ENCODE measurements around the gene P2RX6. TPM values are rescaled to one million over a fixed set of nuclear protein-coding genes. Genes with fewer than 3 reads are reported as not detected.

P2RX6 gene
- total and polyA plus RNA-seq, 4 donors = 0.05 to 0.59 (median 0.33) TPM

GRCh38 chr22:20994128-20994901 lies 20.6 kb upstream of the P2RX6 start:
- H3K4me3 ChIP-seq (ENCODE audit: low read depth in 1 of 3, low read length in 3 of 3) = no peak overlapping the region
- 97% methylated on average over 30 of the region's 30 CpGs for WGBS
- H3K27me3 ChIP-seq (ENCODE audit: control insufficient read depth in 4 of 4, insufficient read depth in 4 of 4, low read length in 3 of 4) = no peaks in the 10 kb centered on the region
- H3K36me3 ChIP-seq (ENCODE audit: control insufficient read depth in 4 of 4, insufficient read depth in 3 of 4, low read depth in 1 of 4, low read length in 3 of 4) = peaks cover 4 to 61% (median 13%) of the 10 kb centered on the region in 4 donors
- H3K9ac ChIP-seq (ENCODE audit: low read depth in 1 of 2, low read length in 2 of 2) = no peak overlapping the region
- H3K27ac ChIP-seq (ENCODE audit: low read depth in 1 of 2, low read length in 2 of 2) = no peak overlapping the region
- H3K4me1 ChIP-seq (ENCODE audit: control insufficient read depth in 4 of 4, insufficient read depth in 4 of 4, low read length in 3 of 4) = no peaks in the 10 kb centered on the region
- TF ChIP-seq YY1 (IDR thresholded peaks at IDR 0.05) (no peak), HNF4G (IDR thresholded peaks at IDR 0.05) (no peak), FOXA1 (IDR thresholded peaks at IDR 0.05) (no peak), FOXA2 (IDR thresholded peaks at IDR 0.05) (no peak), EGR1 (IDR thresholded peaks at IDR 0.05; ENCODE audit: low read depth in 2 of 2) (no peak)
- no peak for DNase-seq (ENCODE audit: low spot score)
- no peaks in the 10 kb centered on the region for H3K9me3 ChIP-seq (ENCODE audit: control insufficient read depth in 4 of 4, low read length in 3 of 4)

DNA sequence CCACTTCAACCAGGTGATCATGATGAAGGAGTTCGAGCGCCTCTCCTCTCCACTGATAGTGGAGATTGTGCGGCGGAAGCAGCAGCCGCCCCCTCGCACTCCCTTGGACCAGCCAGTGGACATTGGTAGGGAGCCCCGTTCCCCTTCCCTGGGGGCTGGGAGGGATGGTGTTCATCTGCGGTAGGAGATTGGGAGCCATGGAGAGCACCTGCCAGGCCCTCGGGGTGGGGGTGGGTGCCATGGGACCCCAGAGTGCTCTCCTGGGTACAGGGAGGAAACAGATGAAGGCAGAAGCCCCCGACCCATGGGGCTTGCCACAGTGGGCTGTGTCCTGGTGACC lies 20.1 kb upstream of the P2RX6 start:
- DNase-seq (ENCODE audit: low spot score) = no peak
- no peak overlapping the region for H3K27ac ChIP-seq (ENCODE audit: low read depth in 1 of 2, low read length in 2 of 2)

DNA sequence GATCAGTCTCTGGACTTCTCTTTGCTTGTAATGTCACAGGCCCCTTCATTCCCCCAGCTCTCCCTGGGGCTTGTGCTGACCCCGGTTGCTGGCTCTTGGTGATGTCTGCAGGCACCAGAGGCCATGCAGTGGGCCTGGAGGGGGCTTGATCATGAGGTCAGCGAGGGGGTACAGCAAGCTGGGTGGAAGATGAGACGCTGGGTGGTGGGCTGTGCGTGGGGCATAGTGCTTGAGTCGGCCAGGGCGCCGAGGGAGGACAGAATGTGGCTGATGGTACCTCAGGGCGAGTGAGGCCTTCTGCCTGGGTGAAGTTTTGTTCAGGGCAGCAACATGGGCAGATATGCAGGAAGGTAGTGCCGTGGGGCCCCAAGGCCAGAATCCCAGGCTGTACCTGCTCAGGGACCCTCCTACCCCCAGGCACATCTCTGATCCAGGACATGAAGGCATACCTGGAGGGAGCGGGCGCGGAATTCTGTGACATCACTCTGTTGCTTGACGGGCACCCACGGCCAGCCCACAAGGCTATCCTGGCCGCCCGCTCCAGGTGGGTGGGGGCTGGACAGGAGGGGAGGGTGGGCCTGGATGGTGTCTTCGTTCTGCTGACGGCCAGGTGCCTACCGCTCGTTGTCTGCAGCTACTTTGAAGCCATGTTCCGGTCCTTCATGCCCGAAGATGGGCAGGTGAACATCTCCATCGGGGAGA lies 19.5 kb upstream of the P2RX6 start:
- Histone ChIP-seq H3K36me3 (ENCODE audit: control insufficient read depth in 4 of 4, insufficient read depth in 3 of 4, low read depth in 1 of 4, low read length in 3 of 4) (peaks cover 4 to 66% (median 13%) of the 10 kb centered on the region in 4 donors), H3K9me3 (ENCODE audit: control insufficient read depth in 4 of 4, low read length in 3 of 4) (no peaks in the 10 kb centered on the region), H3K4me1 (ENCODE audit: control insufficient read depth in 4 of 4, insufficient read depth in 4 of 4, low read length in 3 of 4) (peaks cover 3 to 11% (median 6%) of the 10 kb centered on the region in 4 donors), H3K9ac (ENCODE audit: low read depth in 1 of 2, low read length in 2 of 2) (no peak overlapping the region), H3K4me3 (ENCODE audit: low read depth in 1 of 3, low read length in 3 of 3) (no peak overlapping the region), H3K27me3 (ENCODE audit: control insufficient read depth in 4 of 4, insufficient read depth in 4 of 4, low read length in 3 of 4) (no peaks in the 10 kb centered on the region), H3K27ac (ENCODE audit: low read depth in 1 of 2, low read length in 2 of 2) (no peak overlapping the region)
- 96% methylated on average over 23 of the region's 23 CpGs for WGBS
- TF ChIP-seq ZBTB33 (IDR thresholded peaks at IDR 0.05) (no peak), RAD21 (IDR thresholded peaks at IDR 0.05) (no peak), SP1 (IDR thresholded peaks at IDR 0.05) (no peak), YY1 (IDR thresholded peaks at IDR 0.05) (no peak), HNF4A (conservative IDR thresholded peaks at IDR 0.05) (no peak), JUND (IDR thresholded peaks at IDR 0.05) (no peak), GABPA (IDR thresholded peaks at IDR 0.05 in 1 of 2, conservative IDR thresholded peaks at IDR 0.05 in 1 of 2) (no peak), FOXA1 (IDR thresholded peaks at IDR 0.05) (no peak), HNF4G (IDR thresholded peaks at IDR 0.05) (no peak), TAF1 (conservative IDR thresholded peaks at IDR 0.05) (no peak)
- TF ChIP-seq, protein P1, sequence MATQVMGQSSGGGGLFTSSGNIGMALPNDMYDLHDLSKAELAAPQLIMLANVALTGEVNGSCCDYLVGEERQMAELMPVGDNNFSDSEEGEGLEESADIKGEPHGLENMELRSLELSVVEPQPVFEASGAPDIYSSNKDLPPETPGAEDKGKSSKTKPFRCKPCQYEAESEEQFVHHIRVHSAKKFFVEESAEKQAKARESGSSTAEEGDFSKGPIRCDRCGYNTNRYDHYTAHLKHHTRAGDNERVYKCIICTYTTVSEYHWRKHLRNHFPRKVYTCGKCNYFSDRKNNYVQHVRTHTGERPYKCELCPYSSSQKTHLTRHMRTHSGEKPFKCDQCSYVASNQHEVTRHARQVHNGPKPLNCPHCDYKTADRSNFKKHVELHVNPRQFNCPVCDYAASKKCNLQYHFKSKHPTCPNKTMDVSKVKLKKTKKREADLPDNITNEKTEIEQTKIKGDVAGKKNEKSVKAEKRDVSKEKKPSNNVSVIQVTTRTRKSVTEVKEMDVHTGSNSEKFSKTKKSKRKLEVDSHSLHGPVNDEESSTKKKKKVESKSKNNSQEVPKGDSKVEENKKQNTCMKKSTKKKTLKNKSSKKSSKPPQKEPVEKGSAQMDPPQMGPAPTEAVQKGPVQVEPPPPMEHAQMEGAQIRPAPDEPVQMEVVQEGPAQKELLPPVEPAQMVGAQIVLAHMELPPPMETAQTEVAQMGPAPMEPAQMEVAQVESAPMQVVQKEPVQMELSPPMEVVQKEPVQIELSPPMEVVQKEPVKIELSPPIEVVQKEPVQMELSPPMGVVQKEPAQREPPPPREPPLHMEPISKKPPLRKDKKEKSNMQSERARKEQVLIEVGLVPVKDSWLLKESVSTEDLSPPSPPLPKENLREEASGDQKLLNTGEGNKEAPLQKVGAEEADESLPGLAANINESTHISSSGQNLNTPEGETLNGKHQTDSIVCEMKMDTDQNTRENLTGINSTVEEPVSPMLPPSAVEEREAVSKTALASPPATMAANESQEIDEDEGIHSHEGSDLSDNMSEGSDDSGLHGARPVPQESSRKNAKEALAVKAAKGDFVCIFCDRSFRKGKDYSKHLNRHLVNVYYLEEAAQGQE (IDR thresholded peaks at IDR 0.05) = no peak
- no peak for DNase-seq (ENCODE audit: low spot score)

More for the DNA sequence above, 20.1 kb upstream of the P2RX6 start:
- Histone ChIP-seq H3K9ac (ENCODE audit: low read depth in 1 of 2, low read length in 2 of 2) (no peak overlapping the region), H3K4me3 (ENCODE audit: low read depth in 1 of 3, low read length in 3 of 3) (no peak overlapping the region), H3K9me3 (ENCODE audit: control insufficient read depth in 4 of 4, low read length in 3 of 4) (no peaks in the 10 kb centered on the region), H3K27me3 (ENCODE audit: control insufficient read depth in 4 of 4, insufficient read depth in 4 of 4, low read length in 3 of 4) (no peaks in the 10 kb centered on the region), H3K4me1 (ENCODE audit: control insufficient read depth in 4 of 4, insufficient read depth in 4 of 4, low read length in 3 of 4) (peaks cover 0 to 5% (median 2%) of the 10 kb centered on the region in 4 donors), H3K36me3 (ENCODE audit: control insufficient read depth in 4 of 4, insufficient read depth in 3 of 4, low read depth in 1 of 4, low read length in 3 of 4) (peaks cover 4 to 66% (median 13%) of the 10 kb centered on the region in 4 donors)
- no peak for TF ChIP-seq EGR1 (IDR thresholded peaks at IDR 0.05; ENCODE audit: low read depth in 2 of 2)
- WGBS = 96% methylated on average over 10 of the region's 10 CpGs
